ENCODE measurements around the gene KDM7A. TPM values are rescaled to one million over a fixed set of nuclear protein-coding genes. Genes with fewer than 3 reads are reported as not detected.

The KDM7A gene
- total RNA-seq, 1 donor from 2014 or later = 25.4 TPM

DNA sequence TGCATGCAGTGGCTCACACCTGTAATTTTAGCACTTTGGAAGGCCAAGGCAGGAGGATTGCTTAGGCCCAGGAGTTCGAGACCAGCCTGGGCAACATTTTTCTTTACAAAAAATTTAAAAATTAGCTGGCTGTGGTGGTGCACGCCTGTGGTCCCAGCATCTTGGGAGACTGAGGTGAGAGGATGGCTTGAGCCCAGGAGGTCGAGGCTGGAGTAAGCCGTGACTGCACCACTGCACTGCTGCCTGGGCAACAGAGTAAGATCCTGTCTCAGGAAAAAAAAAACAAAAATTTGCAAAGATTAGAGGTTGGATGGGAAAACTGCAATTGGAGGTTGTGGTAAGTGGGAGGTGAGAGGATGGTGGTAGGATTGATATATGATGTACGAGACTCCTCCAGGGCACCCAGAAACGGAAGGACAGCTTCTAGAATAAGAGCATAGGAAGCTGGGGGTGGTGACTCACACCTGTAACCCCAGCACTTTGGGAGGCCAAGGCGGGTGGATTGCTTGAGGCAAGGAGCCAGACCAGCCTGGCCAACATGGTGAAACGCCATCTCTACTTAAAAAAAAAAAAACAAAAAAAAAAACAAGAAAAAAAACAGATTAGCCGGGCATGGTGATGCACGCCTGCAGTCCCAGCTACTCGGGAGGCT, 94.9 kb downstream of the KDM7A start:
- Mint-ChIP-seq H3K27me3 (ENCODE audit: unreplicated experiment) (no peaks in the 10 kb centered on the region), H3K4me3 (ENCODE audit: unreplicated experiment) (no peak overlapping the region), H3K9me3 (ENCODE audit: unreplicated experiment) (peaks cover 3% of the 10 kb centered on the region), H3K27ac (ENCODE audit: unreplicated experiment) (no peak overlapping the region), H3K36me3 (ENCODE audit: unreplicated experiment) (no peaks in the 10 kb centered on the region), H3K4me1 (ENCODE audit: low read depth, unreplicated experiment) (peaks cover 6% of the 10 kb centered on the region)
- TF ChIP-seq, protein P1, sequence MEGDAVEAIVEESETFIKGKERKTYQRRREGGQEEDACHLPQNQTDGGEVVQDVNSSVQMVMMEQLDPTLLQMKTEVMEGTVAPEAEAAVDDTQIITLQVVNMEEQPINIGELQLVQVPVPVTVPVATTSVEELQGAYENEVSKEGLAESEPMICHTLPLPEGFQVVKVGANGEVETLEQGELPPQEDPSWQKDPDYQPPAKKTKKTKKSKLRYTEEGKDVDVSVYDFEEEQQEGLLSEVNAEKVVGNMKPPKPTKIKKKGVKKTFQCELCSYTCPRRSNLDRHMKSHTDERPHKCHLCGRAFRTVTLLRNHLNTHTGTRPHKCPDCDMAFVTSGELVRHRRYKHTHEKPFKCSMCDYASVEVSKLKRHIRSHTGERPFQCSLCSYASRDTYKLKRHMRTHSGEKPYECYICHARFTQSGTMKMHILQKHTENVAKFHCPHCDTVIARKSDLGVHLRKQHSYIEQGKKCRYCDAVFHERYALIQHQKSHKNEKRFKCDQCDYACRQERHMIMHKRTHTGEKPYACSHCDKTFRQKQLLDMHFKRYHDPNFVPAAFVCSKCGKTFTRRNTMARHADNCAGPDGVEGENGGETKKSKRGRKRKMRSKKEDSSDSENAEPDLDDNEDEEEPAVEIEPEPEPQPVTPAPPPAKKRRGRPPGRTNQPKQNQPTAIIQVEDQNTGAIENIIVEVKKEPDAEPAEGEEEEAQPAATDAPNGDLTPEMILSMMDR (IDR thresholded peaks at IDR 0.05; ENCODE audit: partially characterized antibody, unreplicated experiment) = no peak
- DNase-seq = no peak

DNA sequence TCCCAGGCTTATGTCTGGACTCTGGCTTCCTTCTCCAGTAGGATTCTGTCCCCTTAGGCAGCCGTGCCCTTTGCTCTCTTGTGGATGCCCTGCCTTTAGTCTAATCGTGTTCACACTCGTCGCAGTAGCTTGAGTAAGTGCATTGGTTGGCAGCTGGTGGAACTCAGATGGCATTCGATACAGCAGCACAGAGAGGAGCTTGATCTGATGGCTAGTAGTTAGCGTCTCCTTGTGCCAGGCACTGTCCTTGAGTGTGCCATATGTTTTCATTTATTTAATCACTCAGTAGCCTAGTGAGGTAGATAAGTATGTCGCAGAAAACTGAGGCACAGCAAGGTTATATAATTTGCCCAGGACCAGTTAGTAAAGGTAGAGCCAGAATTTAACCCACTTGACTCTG, 95.9 kb downstream of the KDM7A start:
- Mint-ChIP-seq H3K36me3 (ENCODE audit: unreplicated experiment) (no peaks in the 10 kb centered on the region), H3K4me1 (ENCODE audit: low read depth, unreplicated experiment) (peaks cover 6% of the 10 kb centered on the region), H3K4me3 (ENCODE audit: unreplicated experiment) (no peak overlapping the region), H3K9me3 (ENCODE audit: unreplicated experiment) (peaks cover 3% of the 10 kb centered on the region), H3K27ac (ENCODE audit: unreplicated experiment) (no peak overlapping the region), H3K27me3 (ENCODE audit: unreplicated experiment) (no peaks in the 10 kb centered on the region)
- TF ChIP-seq, protein P1 (IDR thresholded peaks at IDR 0.05; ENCODE audit: partially characterized antibody, unreplicated experiment) = no peak
- DNase-seq = no peak

DNA sequence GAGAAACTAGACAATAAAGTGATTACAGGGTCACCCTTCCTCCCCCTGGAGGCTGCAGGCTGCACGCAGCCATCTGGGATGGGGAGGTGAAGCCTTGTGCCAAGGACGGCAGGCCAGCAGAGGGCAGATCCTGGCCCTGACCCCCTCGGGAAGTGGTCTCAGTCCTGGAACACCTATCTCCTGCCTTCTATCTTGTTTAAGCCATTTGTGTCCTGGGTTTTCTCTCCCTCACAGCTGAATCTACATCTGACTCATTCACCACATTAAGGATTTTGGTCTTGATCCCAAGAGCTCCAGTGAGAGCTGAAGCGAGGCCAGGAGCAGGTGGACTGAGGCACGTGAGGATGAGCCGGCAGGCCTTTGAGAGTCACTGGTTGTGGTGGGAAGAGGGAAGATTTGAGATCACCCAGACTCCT, 97.7 kb downstream of the KDM7A start:
- Mint-ChIP-seq H3K27ac (ENCODE audit: unreplicated experiment) (no peak overlapping the region), H3K27me3 (ENCODE audit: unreplicated experiment) (peaks cover 2% of the 10 kb centered on the region), H3K4me1 (ENCODE audit: low read depth, unreplicated experiment) (peaks cover 6% of the 10 kb centered on the region), H3K36me3 (ENCODE audit: unreplicated experiment) (no peaks in the 10 kb centered on the region), H3K9me3 (ENCODE audit: unreplicated experiment) (peaks cover 5% of the 10 kb centered on the region), H3K4me3 (ENCODE audit: unreplicated experiment) (no peak overlapping the region)
- TF ChIP-seq, protein P1 (IDR thresholded peaks at IDR 0.05; ENCODE audit: partially characterized antibody, unreplicated experiment) = no peak
- DNase-seq = peak; percentile 56

DNA sequence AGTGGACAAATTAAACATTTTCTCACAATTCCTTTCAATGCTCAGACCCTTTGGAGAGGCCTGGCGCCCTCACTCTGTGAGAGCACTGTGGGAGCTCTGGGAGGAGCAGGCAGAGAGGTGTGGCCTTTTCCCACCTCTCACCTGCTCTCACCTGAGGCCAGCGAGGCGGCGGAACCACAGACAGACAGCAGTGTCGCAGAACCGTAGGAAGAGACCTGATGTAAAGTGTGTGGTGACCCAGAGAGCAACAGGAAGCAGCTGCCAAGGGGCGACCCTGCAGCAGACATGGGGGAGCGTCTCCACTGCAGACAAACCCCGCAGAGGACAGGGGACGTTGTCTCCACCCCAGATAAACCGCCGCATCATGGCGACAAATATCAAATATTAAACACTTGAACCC, 98.4 kb downstream of the KDM7A start:
- Mint-ChIP-seq H3K27ac (ENCODE audit: unreplicated experiment) (no peak overlapping the region), H3K4me3 (ENCODE audit: unreplicated experiment) (no peak overlapping the region), H3K4me1 (ENCODE audit: low read depth, unreplicated experiment) (peaks cover 6% of the 10 kb centered on the region), H3K9me3 (ENCODE audit: unreplicated experiment) (peaks cover 5% of the 10 kb centered on the region), H3K36me3 (ENCODE audit: unreplicated experiment) (no peaks in the 10 kb centered on the region), H3K27me3 (ENCODE audit: unreplicated experiment) (peaks cover 2% of the 10 kb centered on the region)
- TF ChIP-seq, protein P1 (IDR thresholded peaks at IDR 0.05; ENCODE audit: partially characterized antibody, unreplicated experiment) = no peak
- no peak for DNase-seq

DNA sequence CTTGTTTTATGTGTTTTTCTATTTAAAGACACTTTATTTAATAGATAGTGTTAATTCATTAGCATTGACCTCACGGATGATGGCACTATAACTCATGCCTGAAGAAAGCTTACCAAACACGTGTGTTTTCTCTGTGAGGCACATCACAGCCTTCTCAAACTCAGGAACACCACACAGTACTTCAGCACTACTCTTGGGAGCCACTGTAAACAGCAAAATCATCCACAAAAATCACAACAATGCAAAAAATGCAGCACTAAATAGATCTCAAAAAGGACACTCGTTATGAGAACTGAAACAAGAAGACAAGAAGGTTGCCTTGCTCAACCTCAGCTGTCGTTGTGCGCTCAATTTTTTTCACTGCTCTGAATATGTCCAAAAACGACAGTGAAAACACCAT, 102.0 kb downstream of the KDM7A start:
- peaks cover 3% of the 10 kb centered on the region for H3K9me3 Mint-ChIP-seq (ENCODE audit: unreplicated experiment)
- TF ChIP-seq, protein P1 (IDR thresholded peaks at IDR 0.05; ENCODE audit: partially characterized antibody, unreplicated experiment) = no peak
- H3K27ac Mint-ChIP-seq (ENCODE audit: unreplicated experiment) = no peak overlapping the region
- peaks cover 4% of the 10 kb centered on the region for H3K4me1 Mint-ChIP-seq (ENCODE audit: low read depth, unreplicated experiment)
- peaks cover 2% of the 10 kb centered on the region for H3K27me3 Mint-ChIP-seq (ENCODE audit: unreplicated experiment)
- no peaks in the 10 kb centered on the region for H3K36me3 Mint-ChIP-seq (ENCODE audit: unreplicated experiment)
- DNase-seq = no peak
- H3K4me3 Mint-ChIP-seq (ENCODE audit: unreplicated experiment) = no peak overlapping the region
